NCI-H2227 (cell line): ENCODE data around the gene CD7.

ENCODE experiments used
- DNase-seq: peaks from one replicate; lab custom pipeline; 2025; ENCODE audit not compliant: unreplicated experiment; lab: John Stamatoyannopoulos, UW

The CD7 gene

GRCh38 chr17:82328994-82329507, 11.6 kb upstream of the CD7 start:
- DNase-seq: no peak

GRCh38 chr17:82328141-82328993, 11.0 kb upstream of the CD7 start:
- peak; percentile 34 for DNase-seq

- no peak for DNase-seq
These were observed 10.3 kb upstream of the CD7 start for GRCh38 chr17:82327757-82328140.

- DNase-seq: no peak
These were observed 9.9 kb upstream of the CD7 start for GRCh38 chr17:82327289-82327688.

- no peak for DNase-seq
These were observed 8.1 kb upstream of the CD7 start for GRCh38 chr17:82325286-82326180.

GRCh38 chr17:82324566-82325285, 7.3 kb upstream of the CD7 start:
- DNase-seq: no peak

GRCh38 chr17:82323514-82324234, 6.3 kb upstream of the CD7 start:
- DNase-seq: no peak

GRCh38 chr17:82322526-82323453, 5.4 kb upstream of the CD7 start:
- DNase-seq: no peak

GRCh38 chr17:82321947-82322466, 4.6 kb upstream of the CD7 start:
- no peak for DNase-seq

- DNase-seq: no peak
These were observed 3.8 kb upstream of the CD7 start for GRCh38 chr17:82320956-82321927.

GRCh38 chr17:82320140-82320840, 2.9 kb upstream of the CD7 start:
- no peak for DNase-seq

- no peak for DNase-seq
These were observed 2.2 kb upstream of the CD7 start for GRCh38 chr17:82319619-82320062.

GRCh38 chr17:82318772-82319606, 1.6 kb upstream of the CD7 start:
- DNase-seq: no peak

GRCh38 chr17:82318169-82318498, 726 bp upstream of the CD7 start:
- DNase-seq: no peak

- DNase-seq: no peak
These were observed 586 bp downstream of the CD7 start for GRCh38 chr17:82316651-82317393.
